Fibroblast of pulmonary artery (primary cell): ENCODE measurements around the gene THOC6.
A peak's percentile ranks its signal among the peaks of the same experiment; 100 is the strongest.

Experiments
- DNase-seq: peaks from one replicate; pipeline ENCODE4 v3.0.0-alpha.2; 2010; ENCODE audit warnings: low read depth
- H3K4me3 ChIP-seq: replicated peaks from 2 replicates; pipeline ENCODE4 v1.5.1; 2011; ENCODE audit warnings: low read depth, mild to moderate bottlenecking, control low read depth, low read length, moderate library complexity
- TF ChIP-seq, protein P1 (sequence below): IDR thresholded peaks from 2 replicates; pipeline ENCODE4 v1.5.1; 2011; ENCODE audit warnings: mild to moderate bottlenecking, control low read depth, low read length, inconsistent platforms; ENCODE audit errors: missing control alignments

Gene THOC6

GRCh38 chr16:3038896-3039295 is 15.1 kb downstream of the THOC6 start:
- H3K4me3 ChIP-seq: no peak overlapping the region
- TF ChIP-seq, protein P1, sequence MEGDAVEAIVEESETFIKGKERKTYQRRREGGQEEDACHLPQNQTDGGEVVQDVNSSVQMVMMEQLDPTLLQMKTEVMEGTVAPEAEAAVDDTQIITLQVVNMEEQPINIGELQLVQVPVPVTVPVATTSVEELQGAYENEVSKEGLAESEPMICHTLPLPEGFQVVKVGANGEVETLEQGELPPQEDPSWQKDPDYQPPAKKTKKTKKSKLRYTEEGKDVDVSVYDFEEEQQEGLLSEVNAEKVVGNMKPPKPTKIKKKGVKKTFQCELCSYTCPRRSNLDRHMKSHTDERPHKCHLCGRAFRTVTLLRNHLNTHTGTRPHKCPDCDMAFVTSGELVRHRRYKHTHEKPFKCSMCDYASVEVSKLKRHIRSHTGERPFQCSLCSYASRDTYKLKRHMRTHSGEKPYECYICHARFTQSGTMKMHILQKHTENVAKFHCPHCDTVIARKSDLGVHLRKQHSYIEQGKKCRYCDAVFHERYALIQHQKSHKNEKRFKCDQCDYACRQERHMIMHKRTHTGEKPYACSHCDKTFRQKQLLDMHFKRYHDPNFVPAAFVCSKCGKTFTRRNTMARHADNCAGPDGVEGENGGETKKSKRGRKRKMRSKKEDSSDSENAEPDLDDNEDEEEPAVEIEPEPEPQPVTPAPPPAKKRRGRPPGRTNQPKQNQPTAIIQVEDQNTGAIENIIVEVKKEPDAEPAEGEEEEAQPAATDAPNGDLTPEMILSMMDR: no peak
- DNase-seq: no peak

DNA sequence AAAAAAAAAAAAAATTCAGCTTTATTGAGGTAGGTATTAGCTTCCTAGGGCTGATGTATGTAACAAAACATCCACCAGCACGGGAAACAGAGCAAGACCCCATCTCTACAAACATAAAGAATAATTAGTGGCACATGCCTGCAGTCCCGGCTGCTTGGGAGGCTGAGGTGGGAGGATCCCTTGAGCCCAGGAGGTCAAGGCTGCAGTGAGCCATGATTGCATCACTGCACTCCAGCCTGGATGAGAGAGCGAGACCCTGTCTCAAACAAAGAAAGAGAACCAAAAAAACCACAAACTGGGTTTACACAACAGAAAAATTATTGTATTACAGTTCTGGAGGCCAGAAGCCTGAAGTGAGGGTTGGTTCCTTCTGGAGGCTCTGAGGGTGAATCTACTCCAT is 18.5 kb downstream of the THOC6 start:
- H3K4me3 ChIP-seq: no peak overlapping the region
- TF ChIP-seq, protein P1: no peak
- no peak for DNase-seq

- TF ChIP-seq, protein P1: no peak
- no peak for DNase-seq
- H3K4me3 ChIP-seq: no peak overlapping the region
Observed at GRCh38 chr16:3044708-3045107, 20.9 kb downstream of the THOC6 start.

DNA sequence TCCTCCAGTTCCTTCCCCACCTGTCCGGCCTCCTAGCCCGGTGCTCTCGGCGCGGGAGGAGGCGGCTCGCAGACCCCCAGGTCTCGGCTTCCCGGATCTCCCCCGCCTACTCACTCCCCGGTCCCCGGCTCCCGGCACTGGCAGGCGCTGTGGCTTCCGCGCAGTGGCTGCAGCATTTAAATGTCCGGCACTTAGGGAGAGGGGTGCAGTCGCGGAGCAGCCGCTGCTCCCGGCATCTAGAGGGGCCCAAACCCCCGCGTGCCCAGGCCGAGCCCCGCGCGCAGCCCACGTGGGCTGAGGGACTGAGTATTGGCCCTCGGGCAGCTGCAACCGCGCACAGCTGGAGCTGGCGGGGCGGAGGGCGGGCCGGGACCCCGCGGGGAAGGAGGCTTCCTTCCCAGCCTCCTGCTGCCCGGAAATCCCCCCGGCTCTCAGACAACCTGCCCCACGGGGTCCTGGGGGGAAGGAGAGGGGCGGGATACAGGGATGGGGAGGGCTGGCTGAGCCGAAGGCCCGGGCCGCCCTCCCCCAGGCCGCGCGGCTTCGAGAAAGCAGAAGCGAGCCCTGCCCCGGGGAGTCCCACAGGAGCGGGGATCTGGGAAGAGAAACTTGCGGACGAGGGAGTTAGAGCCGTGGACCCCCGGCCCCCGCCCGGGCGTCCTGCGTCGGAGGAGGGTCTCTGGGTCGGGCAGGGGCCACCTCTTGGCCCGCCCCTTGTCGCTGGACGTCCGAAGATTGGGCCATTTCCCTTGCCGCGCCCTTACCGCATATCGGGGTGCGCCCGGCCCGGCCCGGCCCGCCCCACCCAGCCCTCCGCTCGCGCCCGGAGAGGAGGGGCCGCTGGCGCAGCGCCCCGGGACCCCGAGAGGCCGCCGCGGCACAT is 22.2 kb downstream of the THOC6 start, which contains the start of gene MMP25:
TSS of gene MMP25 (plus strand) at position 804 of the 883 bp plus-strand sequence. CDS start 357 bp downstream, outside the sequence.
- DNase-seq: no peak
- peak within 1 kb of the TSS; percentile 46 for H3K4me3 ChIP-seq
- TF ChIP-seq, protein P1: no peak

DNA sequence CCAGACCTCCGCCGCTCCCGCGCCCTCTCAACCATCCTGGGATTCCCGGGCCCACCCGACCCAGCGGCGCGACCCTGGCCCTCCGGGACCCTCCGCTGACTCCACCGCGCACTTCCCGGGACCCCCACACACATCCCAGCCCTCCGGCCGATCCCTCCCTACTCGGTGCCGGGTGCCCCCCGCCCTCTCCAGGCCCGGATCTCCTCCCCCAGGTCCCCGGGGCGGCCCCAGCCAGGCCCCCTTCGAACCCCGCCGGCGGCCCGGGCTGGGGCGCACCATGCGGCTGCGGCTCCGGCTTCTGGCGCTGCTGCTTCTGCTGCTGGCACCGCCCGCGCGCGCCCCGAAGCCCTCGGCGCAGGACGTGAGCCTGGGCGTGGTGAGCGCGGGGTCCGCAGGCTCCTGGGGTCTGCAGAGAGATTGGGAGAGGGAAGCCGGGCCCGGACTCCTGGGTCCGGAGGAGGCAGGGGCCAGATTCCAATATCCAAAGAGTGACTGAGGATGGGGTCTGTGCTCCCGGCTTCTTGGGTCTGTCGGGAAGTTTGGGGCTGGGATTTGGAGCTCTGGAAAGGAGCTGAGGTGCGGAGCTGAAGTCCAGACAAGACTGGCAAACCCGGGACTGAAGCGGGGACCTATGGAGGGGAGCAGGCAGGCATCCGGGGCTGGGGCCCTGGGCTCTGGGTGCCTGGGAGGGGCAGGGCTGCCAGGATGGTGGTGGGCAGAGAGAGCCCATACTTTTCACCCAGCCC is 23.0 kb downstream of the THOC6 start:
- TF ChIP-seq, protein P1: no peak
- no peak for DNase-seq
- no peak overlapping the region for H3K4me3 ChIP-seq

DNA sequence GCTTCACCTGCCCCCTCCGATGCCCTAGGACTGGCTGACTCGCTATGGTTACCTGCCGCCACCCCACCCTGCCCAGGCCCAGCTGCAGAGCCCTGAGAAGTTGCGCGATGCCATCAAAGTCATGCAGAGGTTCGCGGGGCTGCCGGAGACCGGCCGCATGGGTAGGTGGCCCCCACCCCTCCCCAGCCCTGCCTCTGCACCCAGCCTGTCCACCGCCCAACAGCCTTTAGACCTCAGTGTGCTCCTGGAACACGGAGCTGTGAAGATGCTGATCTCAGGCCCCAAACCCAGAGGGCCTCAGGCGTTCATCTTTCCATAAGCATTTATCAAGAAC is 23.5 kb downstream of the THOC6 start:
- no peak overlapping the region for H3K4me3 ChIP-seq
- TF ChIP-seq, protein P1: no peak
- DNase-seq: no peak
